Nephron progenitor cell (in vitro differentiated cells): ENCODE data around the gene CCNT2.
"Not testable (repeated sequence)": the region's sequence is repeated elsewhere in the genome, so short reads cannot be mapped to it uniquely, and the experiment has no call there.

Experiments used
- DNase-seq: peaks from one replicate; pipeline ENCODE4 v3.0.0; 2021
- H3K27ac Mint-ChIP-seq: 2 replicates; pipeline ENCODE4 v1.8.0; 2021; ENCODE audit warnings: mild to moderate bottlenecking, moderate library complexity, mixed read lengths
- H3K27me3 Mint-ChIP-seq: 2 replicates; pipeline ENCODE4 v1.8.0; 2021; ENCODE audit warnings: mild to moderate bottlenecking, low read depth, mixed read lengths; ENCODE audit not compliant: poor library complexity
- H3K36me3 Mint-ChIP-seq: 2 replicates; pipeline ENCODE4 v1.8.0; 2021; ENCODE audit warnings: low read depth, mixed read lengths
- H3K4me1 Mint-ChIP-seq: 2 replicates; pipeline ENCODE4 v1.8.0; 2021; ENCODE audit warnings: mixed read lengths
- H3K4me3 Mint-ChIP-seq: 2 replicates; pipeline ENCODE4 v1.8.0; 2021; ENCODE audit warnings: mild to moderate bottlenecking, moderate library complexity, mixed read lengths
- H3K9me3 Mint-ChIP-seq: 2 replicates; pipeline ENCODE4 v1.8.0; 2021; ENCODE audit warnings: mild to moderate bottlenecking, moderate library complexity, mixed read lengths
- TF ChIP-seq, protein P1 (sequence below): fragments of 200-600 bp; sonication (generic); IDR thresholded peaks from 2 replicates; pipeline ENCODE4 v1.5.0; 2021; ENCODE audit warnings: antibody characterized with exemption

CCNT2 gene

DNA sequence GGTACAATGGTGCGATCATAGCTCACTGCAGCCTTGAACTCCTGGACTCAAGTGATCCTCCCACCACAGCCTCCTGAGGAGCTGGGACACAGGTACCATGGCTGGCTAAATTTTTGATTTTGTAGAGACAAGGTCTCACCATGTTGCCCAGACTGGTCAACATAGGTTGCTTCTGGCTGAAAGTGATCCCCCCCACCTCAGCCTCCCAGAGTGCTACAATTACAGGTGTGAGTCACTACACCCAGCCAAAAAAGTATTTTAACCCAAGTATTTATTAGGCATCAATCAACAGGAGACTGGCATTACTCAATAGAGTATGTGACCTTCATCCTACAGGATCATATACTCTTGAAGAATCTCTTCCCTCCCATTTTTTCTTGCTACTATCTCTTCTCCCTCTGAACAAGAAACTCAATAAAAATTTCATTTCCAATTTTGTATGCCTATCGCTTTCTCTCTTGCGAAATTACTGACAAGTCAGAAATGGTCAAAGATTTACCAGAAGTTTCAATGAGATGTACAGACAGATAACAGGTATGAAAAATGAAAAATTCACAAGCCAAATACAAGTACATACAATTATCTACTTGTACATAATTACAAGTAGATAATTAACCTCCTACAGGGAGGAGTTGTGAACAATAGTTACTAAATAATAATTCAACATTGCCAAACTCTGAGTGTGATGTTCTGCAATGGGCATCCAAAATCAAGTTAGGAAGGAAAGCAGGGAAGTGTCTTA is 34.9 kb upstream of the CCNT2 start:
- no peaks in the 10 kb centered on the region for H3K36me3 Mint-ChIP-seq
- no peak overlapping the region for H3K27ac Mint-ChIP-seq
- H3K4me1 Mint-ChIP-seq: no peaks in the 10 kb centered on the region

DNA sequence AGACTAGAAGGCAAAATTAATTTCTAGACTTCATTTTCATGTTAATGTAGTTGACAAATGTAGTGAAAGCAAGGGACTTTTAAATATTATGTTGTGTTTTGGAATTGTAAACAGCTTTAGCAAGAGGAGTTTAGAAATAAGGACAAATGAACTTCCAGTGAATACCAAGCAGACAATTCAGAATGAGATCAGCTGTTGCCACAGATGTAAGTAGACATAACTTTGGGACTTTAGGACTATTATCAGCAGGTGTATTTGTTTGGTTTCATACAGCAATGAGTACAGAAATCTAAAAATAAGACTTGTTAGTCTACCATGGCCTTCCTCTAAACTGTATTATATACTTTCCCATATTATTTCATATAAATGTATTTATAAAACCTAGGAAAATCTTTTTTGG is 34.2 kb upstream of the CCNT2 start:
- Mint-ChIP-seq H3K36me3 (no peaks in the 10 kb centered on the region), H3K4me3 (no peak overlapping the region), H3K9me3 (peaks cover 5% of the 10 kb centered on the region), H3K27me3 (no peaks in the 10 kb centered on the region), H3K27ac (no peak overlapping the region), H3K4me1 (no peaks in the 10 kb centered on the region)
- TF ChIP-seq, protein P1, sequence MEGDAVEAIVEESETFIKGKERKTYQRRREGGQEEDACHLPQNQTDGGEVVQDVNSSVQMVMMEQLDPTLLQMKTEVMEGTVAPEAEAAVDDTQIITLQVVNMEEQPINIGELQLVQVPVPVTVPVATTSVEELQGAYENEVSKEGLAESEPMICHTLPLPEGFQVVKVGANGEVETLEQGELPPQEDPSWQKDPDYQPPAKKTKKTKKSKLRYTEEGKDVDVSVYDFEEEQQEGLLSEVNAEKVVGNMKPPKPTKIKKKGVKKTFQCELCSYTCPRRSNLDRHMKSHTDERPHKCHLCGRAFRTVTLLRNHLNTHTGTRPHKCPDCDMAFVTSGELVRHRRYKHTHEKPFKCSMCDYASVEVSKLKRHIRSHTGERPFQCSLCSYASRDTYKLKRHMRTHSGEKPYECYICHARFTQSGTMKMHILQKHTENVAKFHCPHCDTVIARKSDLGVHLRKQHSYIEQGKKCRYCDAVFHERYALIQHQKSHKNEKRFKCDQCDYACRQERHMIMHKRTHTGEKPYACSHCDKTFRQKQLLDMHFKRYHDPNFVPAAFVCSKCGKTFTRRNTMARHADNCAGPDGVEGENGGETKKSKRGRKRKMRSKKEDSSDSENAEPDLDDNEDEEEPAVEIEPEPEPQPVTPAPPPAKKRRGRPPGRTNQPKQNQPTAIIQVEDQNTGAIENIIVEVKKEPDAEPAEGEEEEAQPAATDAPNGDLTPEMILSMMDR: no peak
- DNase-seq: no peak

More for the DNA sequence above, 34.9 kb upstream of the CCNT2 start:
- H3K9me3 Mint-ChIP-seq: peaks cover 9% of the 10 kb centered on the region
- H3K27me3 Mint-ChIP-seq: no peaks in the 10 kb centered on the region
- H3K4me3 Mint-ChIP-seq: no peak overlapping the region
- TF ChIP-seq, protein P1: no peak
- DNase-seq: no peak

DNA sequence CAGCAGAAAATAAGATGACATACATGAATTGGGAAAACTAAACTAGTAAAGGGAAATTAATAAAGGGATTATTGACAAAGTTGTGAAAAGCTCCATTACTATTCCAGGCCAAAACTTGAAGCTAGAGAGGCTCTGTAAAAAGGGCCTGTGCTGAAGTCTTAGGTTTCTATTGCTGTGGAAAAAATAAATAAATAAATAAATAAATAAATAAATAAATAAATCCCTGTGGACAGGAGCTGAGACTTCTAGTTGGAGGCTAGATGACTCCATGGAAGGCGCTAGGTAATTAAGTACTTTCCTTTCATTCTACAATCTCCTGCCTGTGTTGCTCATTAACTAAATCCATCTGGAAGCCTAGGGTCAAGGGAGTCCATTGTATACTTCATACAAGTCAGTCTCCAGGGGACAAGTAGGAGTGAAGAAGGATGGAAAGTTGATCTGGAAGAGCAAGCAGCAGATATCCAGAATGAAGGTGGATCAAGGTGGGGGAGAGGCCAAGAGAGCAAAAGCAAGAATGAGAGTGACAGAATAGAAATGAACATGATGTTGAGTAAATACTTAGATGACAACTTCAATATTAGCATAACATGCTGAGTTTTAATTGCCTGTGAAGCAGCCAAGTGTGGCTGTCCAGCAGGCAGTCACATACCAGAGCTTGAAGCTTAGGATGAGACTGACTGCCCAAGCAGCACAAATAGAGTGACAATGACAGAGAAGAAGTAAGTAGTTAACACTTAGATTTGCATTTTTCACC is 26.2 kb upstream of the CCNT2 start:
- no peak overlapping the region for H3K4me3 Mint-ChIP-seq
- no peak overlapping the region for H3K27ac Mint-ChIP-seq
- TF ChIP-seq, protein P1: no peak
- no peaks in the 10 kb centered on the region for H3K27me3 Mint-ChIP-seq
- no peaks in the 10 kb centered on the region for H3K36me3 Mint-ChIP-seq
- H3K4me1 Mint-ChIP-seq: peaks cover 5% of the 10 kb centered on the region
- no peak for DNase-seq
- H3K9me3 Mint-ChIP-seq: no peaks in the 10 kb centered on the region

DNA sequence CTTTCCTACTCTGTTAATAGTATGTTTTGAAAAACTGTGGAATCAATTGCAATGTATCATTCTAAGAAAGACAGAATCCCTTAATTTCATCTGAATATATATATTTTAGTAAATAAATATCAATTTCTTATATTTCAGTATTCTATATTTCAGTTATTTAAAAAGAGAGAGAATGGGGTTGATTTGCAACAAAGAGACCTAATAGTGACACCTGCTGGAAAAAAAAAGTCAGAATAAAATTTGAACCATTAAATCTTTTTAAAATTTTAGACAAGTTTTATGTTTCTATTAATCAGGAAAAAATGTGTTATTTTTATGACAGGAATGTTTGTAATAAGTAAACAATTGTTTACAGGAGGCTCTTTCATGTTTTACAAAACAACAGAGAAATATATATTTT is 20.7 kb upstream of the CCNT2 start:
- Mint-ChIP-seq H3K27ac (no peak overlapping the region), H3K27me3 (peaks cover 7% of the 10 kb centered on the region), H3K4me1 (no peaks in the 10 kb centered on the region), H3K9me3 (no peaks in the 10 kb centered on the region), H3K36me3 (no peaks in the 10 kb centered on the region), H3K4me3 (no peak overlapping the region)
- no peak for DNase-seq
- TF ChIP-seq, protein P1: peak; percentile 38

DNA sequence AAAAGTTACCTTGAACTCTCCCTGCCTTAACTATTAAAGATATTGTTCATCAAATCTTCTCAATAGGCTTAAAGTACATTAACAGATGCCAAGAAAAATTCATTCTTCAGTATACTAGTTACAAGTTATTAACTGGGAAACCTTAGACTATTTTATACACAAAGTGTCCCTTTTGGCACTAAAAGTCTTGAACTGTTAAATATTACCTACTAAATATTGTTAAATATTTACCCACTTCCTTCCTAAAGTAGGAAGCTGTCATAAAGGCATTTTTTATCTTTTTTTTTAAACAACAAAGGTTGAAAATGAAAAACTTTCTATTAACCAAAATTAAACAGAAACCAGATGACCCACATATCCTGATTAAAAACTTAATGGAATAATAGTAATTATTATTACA is 19.4 kb upstream of the CCNT2 start:
- H3K36me3 Mint-ChIP-seq: no peaks in the 10 kb centered on the region
- DNase-seq: no peak
- no peaks in the 10 kb centered on the region for H3K4me1 Mint-ChIP-seq
- no peaks in the 10 kb centered on the region for H3K9me3 Mint-ChIP-seq
- peaks cover 12% of the 10 kb centered on the region for H3K27me3 Mint-ChIP-seq
- TF ChIP-seq, protein P1: no peak
- no peak overlapping the region for H3K4me3 Mint-ChIP-seq
- no peak overlapping the region for H3K27ac Mint-ChIP-seq

DNA sequence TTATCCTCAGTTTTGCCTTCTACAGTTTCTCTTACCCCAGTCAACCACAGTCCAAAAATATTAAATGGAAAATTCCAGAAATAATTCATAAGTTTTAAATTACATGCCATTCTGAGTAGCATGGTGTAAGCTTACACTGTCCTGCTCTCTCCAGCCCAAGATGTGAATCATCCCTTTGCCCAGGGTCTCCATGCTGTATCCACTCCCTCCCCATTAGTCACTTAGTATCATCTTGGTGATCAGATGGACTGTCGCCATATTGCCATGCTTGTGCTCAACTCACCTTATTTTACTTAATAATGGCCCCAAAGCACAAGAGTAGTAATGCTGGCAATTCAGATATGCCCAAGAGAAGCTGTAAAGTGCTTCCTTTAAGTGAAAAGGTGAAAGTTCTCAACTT is 18.5 kb upstream of the CCNT2 start:
- no peak for DNase-seq
- no peaks in the 10 kb centered on the region for H3K4me1 Mint-ChIP-seq
- TF ChIP-seq, protein P1: no peak
- no peaks in the 10 kb centered on the region for H3K36me3 Mint-ChIP-seq
- H3K27me3 Mint-ChIP-seq: peaks cover 16% of the 10 kb centered on the region
- no peak overlapping the region for H3K4me3 Mint-ChIP-seq
- H3K9me3 Mint-ChIP-seq: no peaks in the 10 kb centered on the region
- H3K27ac Mint-ChIP-seq: no peak overlapping the region

DNA sequence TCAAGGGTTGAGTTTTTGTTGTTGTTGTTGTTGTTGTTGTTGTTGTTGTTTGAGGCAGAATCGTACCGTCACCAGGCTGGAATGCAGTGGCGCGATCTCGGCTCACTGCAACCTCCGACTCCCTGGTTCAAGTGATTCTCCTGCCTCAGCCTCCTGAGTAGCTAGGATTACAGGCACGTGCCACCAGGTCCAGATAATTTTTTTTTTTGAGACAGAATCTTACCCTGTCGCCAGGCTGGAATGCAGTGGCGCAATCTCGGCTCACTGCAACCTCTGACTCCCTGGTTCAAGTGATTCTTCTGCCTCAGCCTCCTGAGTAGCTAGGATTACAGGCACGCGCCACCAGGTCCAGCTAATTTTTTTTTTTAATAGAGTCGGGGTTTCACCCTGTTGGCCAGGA is 14.9 kb upstream of the CCNT2 start:
- H3K36me3 Mint-ChIP-seq, H3K4me3 Mint-ChIP-seq, DNase-seq, H3K4me1 Mint-ChIP-seq: not testable (repeated sequence)
- H3K27ac Mint-ChIP-seq: peak overlapping the region; percentile 10
- H3K27me3 Mint-ChIP-seq: peaks cover 14% of the 10 kb centered on the region
- H3K9me3 Mint-ChIP-seq: peaks cover 11% of the 10 kb centered on the region
